K562 (cell line): ENCODE results near the gene RNF166. TPM values are rescaled to one million over a fixed set of nuclear protein-coding genes. Genes with fewer than 3 reads are reported as not detected.

Experiments
- ATAC-seq: fragments of 200-7000 bp; cut with Tn5 transposase; 3 replicates; pipeline ENCODE4 v1.9.1; 2020; ENCODE audit warnings: moderate library complexity
- BruUV-seq: library from RNA; stranded (reverse); fragments of 400-500 nt; replicated peaks from 2 replicates; lab custom pipeline; 2021; lab: Mats Ljungman, UMichigan
- CTCF ChIA-PET: fragments of 300-600 bp; formaldehyde crosslinking; extraction: SDS; loops from one replicate; lab custom pipeline; 2021; ENCODE audit warnings: low intra/inter-chr PET ratio; lab: Yijun Ruan, JAX
- POLR2A ChIA-PET: fragments of 300-600, 350-650 bp; sonication (Branson Sonifier 250); formaldehyde crosslinking; extraction: SDS; loops from one replicate; lab custom pipeline; 2021; ENCODE audit warnings: antibody characterized with exemption, inconsistent platforms; lab: Yijun Ruan, JAX
- DNase-seq, 4 experiments: peaks; one replicate each; pipeline versions ENCODE4 v3.0.0 to v3.0.0-alpha.2; 2011 to 2018; ENCODE audit warnings: low spot score in 3 of 4, mixed read lengths in 3 of 4; ENCODE audit errors: extremely low read depth in 1 of 4
- FAIRE-seq: peaks from 2 replicates; lab custom pipeline; 2011; peaks lifted over from hg19 to GRCh38; lab: Jason Lieb, UNC
- H2AFZ ChIP-seq: 2 replicates; pipeline ENCODE4 v1.6.0; 2011; ENCODE audit warnings: low read depth, low read length, control low read depth, inconsistent platforms
- H3K27ac ChIP-seq: fragments of 200-600 bp; 3 replicates; pipeline ENCODE4 v1.8.0; 2011; ENCODE audit warnings: low read depth, mild to moderate bottlenecking, control low read depth, inconsistent platforms, low read length, moderate library complexity, mixed read lengths; ENCODE audit errors: extremely low read depth
- H3K27me3 ChIP-seq, 2 experiments: fragments of 300-600 bp in 1 of 2; 2 replicates in 1 of 2; 3 replicates in 1 of 2; pipeline versions ENCODE4 v1.6.0 to v1.8.0; 2011; ENCODE audit warnings: inconsistent platforms in 2 of 2, low read length in 2 of 2, mild to moderate bottlenecking in 1 of 2, mixed read lengths in 1 of 2, moderate library complexity in 1 of 2; ENCODE audit not compliant: control insufficient read depth in 2 of 2, insufficient read depth in 2 of 2
- H3K36me3 ChIP-seq: fragments of 300-600 bp; 3 replicates; pipeline ENCODE4 v1.8.0; 2011; ENCODE audit warnings: mild to moderate bottlenecking, low read length, inconsistent platforms; ENCODE audit not compliant: control insufficient read depth, insufficient read depth
- H3K4me1 ChIP-seq, 2 experiments: fragments of 200-600 bp in 1 of 2; replicated peaks in 1 of 2; 2 replicates in 1 of 2; 3 replicates in 1 of 2; pipeline versions ENCODE4 v1.5.1 to v1.8.0; 2011; ENCODE audit warnings: inconsistent platforms in 2 of 2, low read length in 2 of 2, mild to moderate bottlenecking in 1 of 2, mixed read lengths in 1 of 2, moderate library complexity in 1 of 2; ENCODE audit not compliant: control insufficient read depth in 2 of 2, insufficient read depth in 2 of 2
- H3K4me2 ChIP-seq: 2 replicates; pipeline ENCODE4 v1.6.1; 2011; ENCODE audit warnings: low read length, control low read depth, inconsistent platforms, mixed read lengths; ENCODE audit not compliant: insufficient read depth
- H3K4me3 ChIP-seq: fragments of 200-600 bp; sonication (generic), shearing (Covaris generic); 2 replicates; pipeline ENCODE4 v1.5.1; 2016; ENCODE audit warnings: control low read depth, inconsistent platforms
- H3K79me2 ChIP-seq: fragments of 200-600 bp; 3 replicates; pipeline ENCODE4 v1.8.0; 2011; ENCODE audit warnings: low read length, inconsistent platforms; ENCODE audit not compliant: control insufficient read depth, insufficient read depth
- H3K9ac ChIP-seq, 2 experiments: 2 replicates each; pipeline versions ENCODE4 v1.6.0 to v1.6.1; 2011; ENCODE audit warnings: low read depth in 2 of 2, low read length in 2 of 2, control low read depth in 1 of 2, inconsistent platforms in 1 of 2, mild to moderate bottlenecking in 1 of 2, mixed read lengths in 1 of 2; ENCODE audit not compliant: insufficient read depth in 1 of 2
- H3K9me1 ChIP-seq: one replicate; pipeline ENCODE4 v1.6.0; 2011; ENCODE audit warnings: inconsistent platforms, mild to moderate bottlenecking, low read length, moderate library complexity; ENCODE audit not compliant: control insufficient read depth, insufficient read depth
- H3K9me3 ChIP-seq: replicated peaks from 2 replicates; pipeline ENCODE4 v1.5.1; 2011; ENCODE audit warnings: low read depth, low read length, inconsistent platforms; ENCODE audit not compliant: control insufficient read depth, insufficient read depth
- H4K20me1 ChIP-seq: replicated peaks from 2 replicates; pipeline ENCODE4 v1.6.1; 2011; ENCODE audit warnings: low read length, inconsistent platforms, mixed read lengths; ENCODE audit not compliant: control insufficient read depth, insufficient read depth
- EP300 ChIP-seq: IDR thresholded peaks from 2 replicates; pipeline ENCODE4 v1.6.1; 2012; ENCODE audit warnings: low read length, improper control_type of control experiment
- HOMEZ ChIP-seq: fragments of 250-450 bp; sonication (Bioruptor Pico); IDR thresholded peaks from 2 replicates; pipeline ENCODE4 v1.4.0; 2020; ENCODE audit warnings: mild to moderate bottlenecking, moderate library complexity
- KLF13 ChIP-seq: fragments of 450-650 bp; IDR thresholded peaks from 2 replicates; pipeline ENCODE4 v1.6.1; 2016; ENCODE audit warnings: missing genetic modification characterization, low read depth, mild to moderate bottlenecking, missing compliant biosample characterization, moderate library complexity, borderline replicate concordance
- MAFK ChIP-seq: IDR thresholded peaks from 2 replicates; pipeline ENCODE4 v1.6.1; 2011; ENCODE audit warnings: low read length, improper control_type of control experiment
- NR2C1 ChIP-seq, 2 experiments: fragments of 450-650 bp; IDR thresholded peaks; 2 replicates each; pipeline ENCODE4 v1.6.1; 2017; ENCODE audit warnings: mild to moderate bottlenecking in 2 of 2, antibody characterized with exemption in 1 of 2, inconsistent platforms in 1 of 2, missing compliant biosample characterization in 1 of 2, missing genetic modification characterization in 1 of 2
- ZNF282 ChIP-seq: sonication (generic); formaldehyde crosslinking; IDR thresholded peaks from 2 replicates; pipeline ENCODE4 v1.8.1; 2023; ENCODE audit warnings: missing genetic modification reagents
- WGBS: fragments of 100-300 bp; shearing (Covaris generic); methylation state at CpG from one replicate; pipeline ENCODE4 v1.1.6; 2016; ENCODE audit warnings: low coverage, mixed read lengths; ENCODE audit not compliant: insufficient coverage; ENCODE audit errors: missing lambda C conversion rate; 5-methylcytosine and 5-hydroxymethylcytosine counted together
- in situ Hi-C: fragments of 300-500 bp; cut with MboI; formaldehyde crosslinking; loops from 4 replicates; pipeline ENCODE4 v1.15.0; 2018; ENCODE audit warnings: inconsistent platforms, mixed read lengths
- intact Hi-C: fragments of 100-400 bp; cut with micrococcal nuclease; formaldehyde crosslinking; loops from 2 replicates; pipeline ENCODE4 v1.14.2; 2022
- polyA plus RNA-seq, 8 experiments: library from polyadenylated mRNA; depleted of rRNA in 4 of 8; stranded (reverse) in 5 of 8; unstranded in 3 of 8; fragments of >200 nt; fragmentation: Nextera tagmentation in 2 of 8; fragmentation: Illumina TruSeq in 1 of 8; extraction: Ambion mirVana in 2 of 8; extraction: Trizol in 1 of 8; gene quantifications; 2 replicates each; pipeline versions ENCODE4 v1.2.1 to v1.2.3, GENCODE V29; 2011 to 2014; ENCODE audit warnings: inconsistent platforms in 1 of 8, missing spikeins in 1 of 8
- total RNA-seq, 7 experiments: library from RNA; depleted of rRNA in 6 of 7; stranded (reverse); fragments of >200 nt in 6 of 7; fragmentation: Illumina TruSeq in 2 of 7; extraction: Trizol in 2 of 7; gene quantifications; 2 replicates each; pipeline versions ENCODE4 v1.2.1 to v1.2.3, GENCODE V29; 2011 to 2021; ENCODE audit warnings: low replicate concordance in 1 of 7
- TF ChIP-seq, protein P1 (sequence below): fragments of 450-650 bp; IDR thresholded peaks from 2 replicates; pipeline ENCODE4 v1.6.1; 2018; ENCODE audit not compliant: partially characterized antibody

RNF166 gene
- total and polyA plus RNA-seq, 9 of the 15 experiments (the other 6 are each of a cell fraction or from before 2014, with no cell fraction given): 0.56 to 60.3 (median 19.5) TPM

DNA sequence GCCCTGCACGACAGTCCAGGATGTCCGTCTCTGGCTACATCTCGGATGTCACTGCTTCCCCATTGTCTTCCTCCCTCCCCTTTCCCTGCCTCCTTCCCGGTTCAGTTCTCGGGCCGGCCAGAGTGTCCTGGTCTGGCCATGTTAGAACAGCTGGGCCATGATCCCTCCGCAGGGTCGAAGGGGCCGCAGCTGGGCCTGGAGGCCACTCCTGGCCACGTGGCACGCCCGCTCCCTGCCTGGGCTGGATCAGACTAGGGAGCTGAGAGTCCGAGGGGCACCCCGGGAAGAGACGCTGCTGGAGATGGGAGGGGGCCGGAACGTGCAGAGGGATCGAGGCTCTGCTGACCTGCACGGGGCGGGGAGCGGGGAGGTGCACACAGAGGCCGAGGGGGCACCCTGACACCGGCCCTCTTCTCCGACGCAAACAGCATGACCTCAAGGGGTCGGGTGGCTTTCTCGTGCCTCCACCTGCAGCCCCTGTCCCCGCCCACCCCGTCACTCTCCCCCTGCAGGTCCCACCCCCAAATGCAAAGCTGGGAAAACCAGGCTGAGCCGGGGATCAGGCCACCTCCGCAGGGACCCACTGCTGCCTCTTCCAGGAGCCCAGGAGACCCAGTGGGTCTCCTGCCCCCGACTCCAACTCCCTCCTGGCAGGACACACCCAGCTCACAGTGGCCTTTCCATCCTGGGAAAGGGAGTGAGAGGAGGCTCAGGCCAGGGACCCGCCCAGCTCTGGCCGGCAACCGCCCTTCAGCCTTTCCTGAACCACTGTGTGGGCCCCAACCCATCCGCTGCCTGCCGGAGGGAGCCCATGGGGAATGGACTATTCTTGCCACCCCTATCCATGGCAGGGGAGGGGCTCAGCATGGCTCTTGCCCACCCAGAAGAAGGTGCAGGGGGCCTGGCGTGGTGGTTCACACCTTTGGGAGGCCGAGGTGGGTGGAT, 38.6 kb upstream of the RNF166 start:
- H3K4me3 ChIP-seq: no peak overlapping the region
- no TSS peak for BruUV-seq
- TF ChIP-seq KLF13 (tag) (no peak), NR2C1 (IDR thresholded peaks at IDR 0.05) (no peak), NR2C1 (tag; IDR thresholded peaks at IDR 0.05) (no peak), HOMEZ (CRISPR knock-in tag) (no peak), EP300 (no peak), MAFK (no peak), ZNF282 (CRISPR knock-in tag) (no peak)
- TF ChIP-seq, protein P1, sequence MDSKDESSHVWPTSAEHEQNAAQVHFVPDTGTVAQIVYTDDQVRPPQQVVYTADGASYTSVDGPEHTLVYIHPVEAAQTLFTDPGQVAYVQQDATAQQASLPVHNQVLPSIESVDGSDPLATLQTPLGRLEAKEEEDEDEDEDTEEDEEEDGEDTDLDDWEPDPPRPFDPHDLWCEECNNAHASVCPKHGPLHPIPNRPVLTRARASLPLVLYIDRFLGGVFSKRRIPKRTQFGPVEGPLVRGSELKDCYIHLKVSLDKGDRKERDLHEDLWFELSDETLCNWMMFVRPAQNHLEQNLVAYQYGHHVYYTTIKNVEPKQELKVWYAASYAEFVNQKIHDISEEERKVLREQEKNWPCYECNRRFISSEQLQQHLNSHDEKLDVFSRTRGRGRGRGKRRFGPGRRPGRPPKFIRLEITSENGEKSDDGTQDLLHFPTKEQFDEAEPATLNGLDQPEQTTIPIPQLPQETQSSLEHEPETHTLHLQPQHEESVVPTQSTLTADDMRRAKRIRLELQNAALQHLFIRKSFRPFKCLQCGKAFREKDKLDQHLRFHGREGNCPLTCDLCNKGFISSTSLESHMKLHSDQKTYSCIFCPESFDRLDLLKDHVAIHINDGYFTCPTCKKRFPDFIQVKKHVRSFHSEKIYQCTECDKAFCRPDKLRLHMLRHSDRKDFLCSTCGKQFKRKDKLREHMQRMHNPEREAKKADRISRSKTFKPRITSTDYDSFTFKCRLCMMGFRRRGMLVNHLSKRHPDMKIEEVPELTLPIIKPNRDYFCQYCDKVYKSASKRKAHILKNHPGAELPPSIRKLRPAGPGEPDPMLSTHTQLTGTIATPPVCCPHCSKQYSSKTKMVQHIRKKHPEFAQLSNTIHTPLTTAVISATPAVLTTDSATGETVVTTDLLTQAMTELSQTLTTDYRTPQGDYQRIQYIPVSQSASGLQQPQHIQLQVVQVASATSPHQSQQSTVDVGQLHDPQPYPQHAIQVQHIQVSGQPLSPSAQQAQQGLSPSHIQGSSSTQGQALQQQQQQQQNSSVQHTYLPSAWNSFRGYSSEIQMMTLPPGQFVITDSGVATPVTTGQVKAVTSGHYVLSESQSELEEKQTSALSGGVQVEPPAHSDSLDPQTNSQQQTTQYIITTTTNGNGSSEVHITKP: no peak

More for the DNA sequence above, 38.6 kb upstream of the RNF166 start:
- DNase-seq (no peak), ATAC-seq (no peak), FAIRE-seq (no peak)
- Histone ChIP-seq H3K27me3 (no peaks in the 10 kb centered on the region), H3K36me3 (peaks cover 84% of the 10 kb centered on the region; the same call in 2 of the 3 replicates), H3K79me2 (peaks cover 48% of the 10 kb centered on the region), H3K27ac (no peak overlapping the region), H3K4me1 (peaks cover 0 to 88% of the 10 kb centered on the region in 2 experiments; a peak in 2 of 5 replicates), H2AFZ (no peak overlapping the region), H3K4me2 (no peak overlapping the region), H3K9me1 (peaks cover 9% of the 10 kb centered on the region), H3K9me3 (no peaks in the 10 kb centered on the region), H4K20me1 (peaks cover 26% of the 10 kb centered on the region; the same call in 1 of the 2 replicates), H3K9ac (peak overlapping the region in 1 of 2 experiments; percentile 74; a peak in 2 of 4 replicates)
- ChIA-PET CTCF (interaction anchor here (4.6 kb wide), 1 partner anchor 40 kb away, joined by 32 read pairs; the partner anchor contains the start of gene PIEZO1), POLR2A (interaction anchor here (0.6 to 1.3 kb wide), 5 partner anchors 12 to 40 kb away, joined by 3 to 4 read pairs (median 3); partner anchors contain the start of gene PIEZO1)
- WGBS: 87% methylated on average over 28 of the region's 39 CpGs
- in situ Hi-C loops: no loop called here
- intact Hi-C loops: no loop called here
